GM23338 (cell line): ENCODE measurements around the gene AXIN2.

Source experiments
- CREB1 ChIP-seq: fragments of 250-450 bp; sonication (Bioruptor Pico); IDR thresholded peaks from 2 replicates; pipeline ENCODE4 v1.5.0; 2020; ENCODE audit warnings: low read depth, mild to moderate bottlenecking, moderate library complexity
- CTCF ChIP-seq, 2 experiments: fragments of 200-600 bp in 1 of 2; sonication (generic) in 1 of 2; conservative IDR thresholded peaks; 2 replicates each; pipeline versions ENCODE4 v1.5.1 to v1.6.1; 2016 to 2017; ENCODE audit warnings: antibody characterized with exemption in 2 of 2, low read depth in 2 of 2, mild to moderate bottlenecking in 2 of 2, moderate library complexity in 1 of 2
- ETS1 ChIP-seq: IDR thresholded peaks from 2 replicates; pipeline ENCODE4 v1.6.1; 2016; ENCODE audit warnings: antibody characterized with exemption
- EZH2 ChIP-seq: fragments of 200-600 bp; sonication (generic); IDR thresholded peaks from one replicate; pipeline ENCODE4 v1.8.0; 2017; ENCODE audit warnings: antibody characterized with exemption, mild to moderate bottlenecking, low read depth; ENCODE audit not compliant: unreplicated experiment
- EZH2phosphoT487 ChIP-seq: fragments of 200-600 bp; sonication (generic); IDR thresholded peaks from one replicate; pipeline ENCODE4 v1.8.1; 2018; ENCODE audit warnings: antibody characterized with exemption; ENCODE audit not compliant: unreplicated experiment
- JUNB ChIP-seq: IDR thresholded peaks from one replicate; pipeline ENCODE4 v1.6.1; 2016; ENCODE audit warnings: antibody characterized with exemption; ENCODE audit not compliant: unreplicated experiment
- POLR2AphosphoS5 ChIP-seq: IDR thresholded peaks from 2 replicates; pipeline ENCODE4 v1.6.1; 2016; ENCODE audit warnings: antibody characterized with exemption, low read depth
- REST ChIP-seq: IDR thresholded peaks from one replicate; pipeline ENCODE4 v1.6.1; 2018; ENCODE audit warnings: antibody characterized with exemption; ENCODE audit not compliant: unreplicated experiment
- STAT1 ChIP-seq: IDR thresholded peaks from one replicate; pipeline ENCODE4 v1.6.1; 2016; ENCODE audit warnings: antibody characterized with exemption; ENCODE audit not compliant: unreplicated experiment
- ZNF331 ChIP-seq: fragments of 250-450 bp; sonication (Bioruptor Pico); IDR thresholded peaks from 2 replicates; pipeline ENCODE4 v1.5.0; 2020; ENCODE audit warnings: low read depth, mild to moderate bottlenecking, moderate library complexity

GRCh38 chr17:65547253-65547670 is 14.2 kb downstream of the AXIN2 start:
- TF ChIP-seq EZH2 (no peak), POLR2AphosphoS5 (no peak), CTCF (conservative IDR thresholded peaks at IDR 0.05; ENCODE audit: low read depth in 2 of 2) (no peak), ZNF331 (CRISPR knock-in tag) (no peak), ETS1 (no peak), EZH2phosphoT487 (no peak), REST (no peak), STAT1 (no peak), JUNB (no peak), CREB1 (CRISPR knock-in tag) (no peak)
